COLO668 (cell line): ENCODE data around the gene OSM.

ENCODE experiments used
- DNase-seq: peaks from one replicate; lab custom pipeline; 2025; ENCODE audit not compliant: unreplicated experiment; lab: John Stamatoyannopoulos, UW

The OSM gene

DNA sequence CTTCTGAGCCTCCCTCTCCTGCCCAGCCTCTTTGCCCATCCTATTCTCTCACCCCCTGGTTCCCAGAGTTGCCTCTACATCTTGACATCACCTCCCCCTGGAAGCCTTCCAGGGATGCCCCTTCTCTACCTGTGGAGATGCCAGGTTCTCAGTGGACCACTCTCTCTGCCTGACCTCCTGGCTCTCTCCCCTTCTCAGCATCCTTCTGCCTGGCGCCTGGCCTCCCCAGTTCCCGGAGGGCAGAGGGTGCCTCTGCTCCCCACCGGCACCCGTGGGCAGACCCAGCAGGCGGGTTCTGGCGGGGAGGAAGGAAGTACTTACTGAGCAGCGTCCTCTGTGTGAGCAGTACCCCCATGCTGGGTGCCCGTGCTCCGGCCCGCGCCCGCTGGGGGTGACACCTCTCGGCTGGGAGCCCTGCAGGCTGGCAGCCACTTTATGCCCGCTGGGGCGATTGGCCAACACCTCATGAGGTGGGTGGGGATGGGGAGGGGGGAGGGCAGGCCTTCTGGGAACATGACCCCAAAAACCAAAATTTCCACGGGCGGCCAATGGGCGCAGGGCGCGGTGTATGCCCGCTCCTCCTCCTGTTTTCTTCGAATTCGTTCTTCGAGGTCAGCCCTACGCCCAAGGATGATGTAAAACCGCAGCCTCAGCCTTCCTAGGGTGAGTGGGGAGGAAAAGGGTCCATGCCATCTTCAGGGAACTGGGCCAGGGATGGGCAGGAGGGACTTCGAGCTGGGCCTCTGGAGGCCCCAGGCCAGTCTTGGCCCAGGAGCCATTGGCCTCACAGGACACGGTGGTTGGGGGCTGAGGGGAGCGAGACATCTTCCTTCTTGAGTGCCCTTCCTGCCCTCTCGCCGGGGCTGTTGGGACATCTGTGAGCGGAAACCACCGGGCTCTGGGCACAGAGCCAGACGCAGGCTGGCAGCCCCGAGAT is at the start of gene OSM:
Gene OSM, minus strand, starts transcription at position 407 of the 937 bp plus-strand sequence. Its CDS starts 52 bp downstream, at position 355.
- DNase-seq = peak; percentile 13

DNA sequence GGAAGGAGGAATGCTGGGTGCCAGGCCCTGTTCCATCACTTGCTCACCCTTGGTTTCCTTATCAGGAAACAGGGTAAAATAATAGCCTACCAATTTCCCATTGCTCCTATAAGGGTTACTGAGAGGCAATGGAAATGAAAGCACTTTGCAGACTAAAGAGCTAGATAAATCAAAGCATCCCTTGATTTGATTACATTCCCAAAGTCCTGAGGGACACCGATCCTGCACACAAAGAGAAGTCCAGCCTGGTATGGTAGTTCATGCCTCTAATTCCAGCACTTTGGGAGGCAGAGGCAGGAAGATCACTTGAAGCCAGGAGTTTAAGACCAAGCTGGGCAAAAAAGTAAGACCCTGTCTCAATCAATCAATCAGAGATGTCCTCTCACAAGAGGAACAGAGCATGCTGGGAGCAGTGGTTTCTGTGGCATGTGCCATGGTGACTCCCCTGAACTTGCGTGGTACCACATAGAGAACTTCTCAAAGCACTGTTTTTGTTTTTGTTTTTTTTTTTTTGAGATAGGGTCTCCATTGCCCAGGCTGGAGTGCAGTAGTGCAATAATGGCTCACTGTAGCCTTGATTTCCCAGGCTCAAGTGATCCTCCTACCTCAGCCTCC is 49.4 kb upstream of the OSM start:
- DNase-seq = no peak

DNA sequence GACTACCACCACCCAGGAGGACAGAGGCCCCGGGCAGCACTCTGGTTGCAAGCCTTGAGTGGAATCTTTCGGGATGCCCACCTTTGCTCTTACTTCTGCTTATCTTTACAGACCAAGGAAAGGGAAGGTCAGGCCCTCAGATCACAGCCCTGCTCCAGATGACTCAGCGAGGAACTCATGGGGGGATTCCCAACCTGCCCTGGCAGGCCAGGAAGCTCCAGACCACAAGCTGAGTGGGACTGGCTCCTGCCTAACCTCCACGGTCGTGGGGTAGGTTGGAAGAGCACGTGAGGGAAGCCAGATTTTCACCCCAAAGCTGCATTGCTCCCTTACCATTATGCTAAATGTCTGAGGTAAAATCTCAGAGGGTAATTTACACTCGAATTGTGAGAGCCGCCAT is 48.3 kb upstream of the OSM start:
- no peak for DNase-seq

GRCh38 chr22:30313527-30314363 is 47.1 kb upstream of the OSM start:
- no peak for DNase-seq

DNA sequence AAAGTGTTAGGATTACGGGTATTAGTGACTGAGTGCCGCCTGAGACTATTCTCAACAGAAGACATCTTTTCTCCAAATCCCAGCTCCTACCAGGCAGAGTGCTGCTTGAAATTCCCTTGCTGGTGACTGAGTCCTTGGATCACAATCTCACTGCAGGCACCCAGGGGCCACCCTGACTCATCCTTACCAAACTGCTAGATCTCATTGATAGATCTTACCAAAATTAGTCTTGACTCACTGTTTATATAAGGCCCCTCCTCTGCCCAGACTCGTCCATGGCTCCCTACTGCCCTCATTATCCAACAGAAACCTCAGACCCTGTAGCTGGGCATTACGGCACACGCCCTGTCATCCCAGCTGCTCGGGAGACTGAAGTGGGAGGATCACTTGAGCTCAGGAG is 45.4 kb upstream of the OSM start:
- no peak for DNase-seq

DNA sequence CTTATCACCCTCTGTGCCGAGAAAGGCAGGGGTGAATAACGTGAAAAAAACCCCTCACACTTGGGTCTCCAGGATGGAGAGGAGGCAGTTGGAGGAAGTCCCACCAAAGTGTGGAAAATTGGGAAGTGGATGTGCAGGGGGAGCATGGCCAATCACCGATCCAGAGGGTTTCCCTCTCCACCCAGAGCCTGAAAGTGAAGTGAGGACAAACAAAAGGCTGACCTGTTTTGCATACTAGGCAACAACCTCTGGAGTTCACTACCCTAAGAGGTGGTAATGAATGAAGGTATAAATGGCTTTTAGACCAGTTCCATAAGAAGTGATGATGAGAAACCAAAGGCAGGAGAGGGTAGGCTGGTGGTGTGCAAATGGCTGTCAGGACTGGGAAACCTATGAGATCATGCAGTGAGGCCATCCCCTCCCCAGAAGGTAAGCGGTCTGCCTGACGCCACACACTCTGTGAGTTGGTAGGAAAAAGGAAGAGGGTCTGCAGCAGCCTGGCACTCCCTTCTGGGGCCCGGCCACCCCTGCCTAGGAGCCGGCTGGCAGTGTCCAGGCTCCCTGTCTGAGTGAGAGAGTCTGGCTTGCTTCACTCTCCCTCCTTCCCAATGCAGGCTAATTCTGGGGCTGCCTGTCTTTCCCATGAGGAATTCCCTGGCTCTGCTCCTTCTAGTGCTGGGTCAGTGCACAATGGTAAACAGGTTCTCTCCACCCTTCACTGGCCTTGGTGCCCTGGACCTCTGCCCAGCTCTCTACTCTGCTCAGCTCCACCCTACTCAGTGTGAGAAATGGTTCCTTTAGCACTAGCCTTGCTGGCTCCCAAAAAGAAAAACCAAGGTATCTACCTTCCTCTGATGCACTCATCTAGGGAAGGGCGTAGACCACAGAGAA is 44.5 kb upstream of the OSM start:
- DNase-seq = no peak

DNA sequence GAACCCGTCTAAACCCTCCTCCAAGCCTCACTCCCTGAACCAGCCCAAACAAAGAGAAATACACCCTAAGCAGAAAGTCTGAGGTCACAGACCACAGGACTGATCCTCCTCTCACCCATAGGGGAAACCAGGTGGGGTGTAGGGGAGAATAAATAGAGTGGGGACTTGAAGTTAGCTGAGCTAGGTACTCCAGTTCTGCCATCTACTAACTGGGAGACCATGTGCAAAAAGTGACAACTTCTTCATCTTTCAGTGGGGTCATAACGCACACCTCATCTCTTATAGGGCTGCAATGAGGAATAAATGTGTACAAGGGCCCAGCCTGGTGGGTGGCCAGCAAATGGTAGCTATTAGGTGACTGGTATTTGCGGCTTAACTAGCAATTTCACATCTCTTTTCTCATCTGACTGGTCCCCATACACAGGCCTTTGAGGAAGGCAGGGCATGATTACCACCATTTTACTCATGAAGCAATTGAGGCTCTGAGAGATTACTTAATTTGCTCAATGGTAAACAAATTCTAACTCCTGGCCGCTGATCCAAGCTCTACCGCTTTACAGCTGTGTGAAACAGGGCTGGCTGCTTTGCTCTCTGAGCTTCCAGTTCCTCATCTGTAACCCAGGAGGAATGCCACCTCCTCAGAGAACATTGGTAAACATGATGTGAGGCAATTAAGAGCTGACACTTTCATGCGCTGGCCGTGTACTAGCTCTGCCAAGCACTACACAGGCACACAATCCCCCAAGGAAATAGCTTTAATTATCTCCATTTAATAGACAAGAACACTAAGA is 43.5 kb upstream of the OSM start:
- DNase-seq = no peak

GRCh38 chr22:30308518-30309230 is 42.0 kb upstream of the OSM start:
- DNase-seq = no peak

GRCh38 chr22:30308093-30308492 is 41.4 kb upstream of the OSM start:
- no peak for DNase-seq

DNA sequence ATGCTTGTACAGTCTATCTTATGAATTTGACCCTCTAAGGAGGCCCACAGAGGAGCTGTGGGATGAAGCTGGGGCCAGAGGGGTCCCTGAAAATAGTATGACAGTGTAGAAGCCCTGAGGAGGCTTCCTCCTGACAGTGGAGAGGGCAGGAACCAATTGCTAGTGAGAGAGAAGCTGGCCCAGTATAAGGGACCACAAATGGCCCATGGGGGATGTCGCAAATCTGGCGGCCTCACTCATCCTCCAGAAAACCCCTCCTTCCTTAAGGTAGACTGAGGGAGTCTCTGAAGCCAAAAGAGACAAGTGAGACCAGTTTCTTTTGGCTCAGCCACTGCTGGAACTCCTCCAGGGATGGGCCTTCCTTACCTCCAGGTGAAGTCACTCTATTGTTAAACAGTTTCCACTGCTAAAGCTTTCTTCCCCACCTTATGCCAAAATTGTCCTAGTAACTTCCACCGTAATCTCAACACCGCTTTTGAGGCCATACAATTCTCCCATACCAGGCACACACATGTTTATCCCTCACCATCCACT is 40.5 kb upstream of the OSM start:
- DNase-seq = no peak

GRCh38 chr22:30306627-30307011 is 40.0 kb upstream of the OSM start:
- DNase-seq = no peak

DNA sequence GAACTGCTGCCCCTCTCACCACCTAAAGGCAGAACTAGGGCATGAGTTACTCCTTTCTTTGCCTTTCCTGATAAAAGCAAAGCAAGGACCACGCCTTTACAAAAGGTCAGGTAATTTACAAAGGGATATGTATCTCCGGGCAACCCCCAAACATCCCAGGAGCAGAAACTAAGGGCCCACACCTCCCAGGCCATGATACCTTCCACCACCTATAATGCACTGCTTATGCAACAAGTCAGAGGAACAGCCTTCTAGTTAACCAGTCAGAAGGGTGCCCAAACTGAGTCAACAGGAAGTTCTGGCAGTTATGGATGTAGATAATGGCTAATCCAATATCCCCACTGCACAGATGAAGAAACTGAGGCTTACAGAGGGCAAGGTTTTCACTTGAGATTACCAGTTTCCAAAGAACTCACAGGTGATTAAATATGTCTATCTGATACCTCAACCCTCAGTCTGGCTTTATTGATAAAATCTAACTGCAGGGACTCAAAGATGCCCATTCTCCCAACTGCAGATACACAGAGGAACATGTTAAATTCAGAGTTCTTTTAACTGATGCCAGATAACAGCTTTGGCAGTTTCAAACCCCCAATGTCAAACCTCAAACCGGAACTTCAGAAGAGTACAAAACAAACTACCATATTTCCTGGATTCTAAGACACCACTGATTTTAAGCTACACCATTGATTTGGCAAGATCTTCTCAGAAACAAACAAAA is 39.4 kb upstream of the OSM start:
- DNase-seq = no peak

DNA sequence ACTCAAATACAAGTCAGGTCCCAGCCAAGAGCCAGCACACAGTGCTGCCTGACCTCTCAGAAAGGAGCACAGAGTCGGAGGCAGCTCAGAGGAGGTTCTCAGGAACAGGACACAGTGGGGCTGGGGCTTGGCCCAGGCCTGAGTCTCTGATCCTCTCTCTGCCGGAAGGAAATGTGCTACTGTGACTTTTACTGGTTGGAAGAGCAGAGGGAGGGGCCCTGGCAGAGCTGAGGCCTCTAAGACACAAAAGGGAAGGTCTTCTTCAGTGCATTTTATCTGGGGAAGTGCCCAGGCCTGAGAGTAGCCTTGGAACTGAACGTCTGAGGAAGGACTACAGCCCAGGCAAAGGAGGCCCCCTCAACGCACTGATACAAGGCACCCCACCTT is 38.9 kb upstream of the OSM start:
- no peak for DNase-seq

DNA sequence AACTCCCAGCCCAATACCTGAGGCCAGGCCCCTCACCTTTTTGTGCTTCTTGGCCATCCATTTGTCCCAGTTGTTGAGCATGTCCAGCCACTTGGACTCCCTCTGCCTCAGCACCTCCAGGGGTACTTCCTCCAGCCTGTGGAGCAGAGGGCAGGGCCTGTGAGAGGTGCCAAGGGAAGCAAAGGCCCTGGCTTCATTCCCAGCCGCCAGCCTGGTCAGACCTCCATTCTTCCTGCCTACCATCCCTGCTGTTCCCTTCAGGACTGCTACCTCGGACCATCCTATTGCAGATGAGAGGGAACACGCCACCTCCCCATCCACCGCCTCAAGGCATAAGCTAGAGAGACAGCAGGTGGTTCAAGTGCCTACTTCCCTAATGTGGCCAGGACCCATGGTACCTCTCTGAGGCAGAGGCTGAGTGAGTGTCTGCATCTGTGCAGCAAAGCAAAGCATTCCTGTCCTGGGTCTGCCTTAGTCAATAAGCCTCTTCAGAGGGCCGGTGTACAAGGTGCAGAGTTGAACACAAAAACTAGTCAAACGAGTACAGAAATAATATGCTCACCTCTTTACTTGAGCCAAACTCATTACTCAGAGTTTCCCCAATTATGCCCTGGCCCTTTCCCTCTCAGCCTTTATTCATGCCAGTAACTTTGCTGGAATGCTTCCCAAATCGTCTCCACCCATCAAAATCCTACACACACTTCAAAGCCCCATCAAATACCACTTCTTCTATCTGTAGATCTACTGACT is 38.0 kb upstream of the OSM start:
- DNase-seq = no peak

- no peak for DNase-seq
These were observed 36.1 kb upstream of the OSM start for GRCh38 chr22:30302810-30303138.

GRCh38 chr22:30301995-30302809 is 35.6 kb upstream of the OSM start:
- DNase-seq = no peak

GRCh38 chr22:30299322-30299721 is 32.7 kb upstream of the OSM start:
- no peak for DNase-seq
